ENCODE results near the gene IL1RL2. TPM values are rescaled to one million over a fixed set of nuclear protein-coding genes. Genes with fewer than 3 reads are reported as not detected.

Gene IL1RL2
- total and polyA plus RNA-seq, 2 of the 4 experiments (the other 2 are of a cell fraction) = 0.09 to 0.36 TPM

DNA sequence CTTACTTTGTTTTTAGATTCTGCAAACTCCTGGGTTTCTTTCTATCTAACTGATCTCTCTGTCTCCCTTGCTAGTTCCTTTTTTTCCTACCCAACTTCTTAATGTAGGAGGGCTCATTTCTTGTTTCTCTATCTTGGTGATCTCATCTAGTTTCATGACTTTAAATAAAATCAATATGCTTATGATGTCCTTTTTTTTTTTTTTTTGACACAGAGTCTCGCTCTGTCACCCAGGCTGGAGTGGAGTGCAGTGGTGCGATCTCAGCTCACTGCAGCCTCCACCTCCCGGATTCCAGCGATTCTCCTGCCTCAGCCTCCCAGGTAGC is 82.3 kb downstream of the IL1RL2 start:
- Histone ChIP-seq H3K9me3 (ENCODE audit: control insufficient read depth, insufficient read depth, low read length) (no peaks in the 10 kb centered on the region), H4K8ac (ENCODE audit: low read depth in 2 of 2, low read length in 2 of 2) (peak overlapping the region; percentile 51 to 84; a peak in 2 of 4 replicates), H2AK5ac (ENCODE audit: low read depth, low read length) (peak overlapping the region; percentile 61; the same call in 1 of the 2 replicates), H4K5ac (ENCODE audit: low read depth, low read length) (peak overlapping the region; percentile 82), H3K4me1 (ENCODE audit: control insufficient read depth, insufficient read depth, low read length) (peaks cover 22% of the 10 kb centered on the region), H3K4me3 (ENCODE audit: insufficient read depth, low read depth, low read length) (no peak overlapping the region), H3K18ac (ENCODE audit: low read depth, low read length) (peak overlapping the region; percentile 86), H2BK5ac (ENCODE audit: low read depth, low read length, poor library complexity, severe bottlenecking) (peak overlapping the region; percentile 83), H2AFZ (replicated peaks; ENCODE audit: low read length, poor library complexity) (no peak overlapping the region), H3K36me3 (ENCODE audit: control insufficient read depth, insufficient read depth, low read length) (no peaks in the 10 kb centered on the region), H3K9me1 (ENCODE audit: insufficient read depth, low read length) (peaks cover 17% of the 10 kb centered on the region), H3K27me3 (ENCODE audit: control insufficient read depth, insufficient read depth, low read length) (no peaks in the 10 kb centered on the region), H4K91ac (ENCODE audit: insufficient read depth, low read depth, low read length) (peak overlapping the region; percentile 76; the same call in 1 of the 2 replicates), H2AK9ac (replicated peaks; ENCODE audit: low read depth, low read length, poor library complexity) (no peak overlapping the region), H2BK20ac (ENCODE audit: low read depth, low read length) (peak overlapping the region; percentile 97), H3K79me1 (ENCODE audit: low read depth in 1 of 2, low read length in 2 of 2) (no peaks in the 10 kb centered on the region; a peak in 1 of 4 replicates), H3K14ac (replicated peaks; ENCODE audit: low read depth, low read length) (peak overlapping the region; percentile 85; the same call in 1 of the 2 replicates), H3K4ac (ENCODE audit: low read depth, low read length) (peak overlapping the region; percentile 88), H3K27ac (ENCODE audit: insufficient read depth, low read length) (peak overlapping the region; percentile 95), H2BK15ac (ENCODE audit: low read depth, low read length) (no peak overlapping the region), H3K56ac (ENCODE audit: extremely low read depth, insufficient read depth, low read length) (no peak overlapping the region), H3K9ac (ENCODE audit: low read depth, low read length) (peak overlapping the region; percentile 38; the same call in 1 of the 2 replicates), H3K4me2 (ENCODE audit: low read depth, low read length) (peak overlapping the region; percentile 44; the same call in 1 of the 2 replicates), H4K20me1 (ENCODE audit: insufficient read depth, low read length) (no peaks in the 10 kb centered on the region), H2BK120ac (ENCODE audit: low read depth, low read length) (peak overlapping the region; percentile 90), H3K23ac (ENCODE audit: low read depth, low read length) (no peak overlapping the region)
- TF ChIP-seq CEBPB (IDR thresholded peaks at IDR 0.05; ENCODE audit: low read depth, low read length) = no peak
- TF ChIP-seq BHLHE40 (IDR thresholded peaks at IDR 0.05; ENCODE audit: low read depth, low read length) = no peak
- no peak for TF ChIP-seq MAFK (IDR thresholded peaks at IDR 0.05; ENCODE audit: low read depth, low read length)
- no peak for TF ChIP-seq RAD21 (IDR thresholded peaks at IDR 0.05; ENCODE audit: low read length)
- no peak for TF ChIP-seq POLR2A (IDR thresholded peaks at IDR 0.05; ENCODE audit: low read depth, low read length)
- no peak for TF ChIP-seq SMC3 (IDR thresholded peaks at IDR 0.05; ENCODE audit: low read depth, low read length)
- TF ChIP-seq, protein P1, sequence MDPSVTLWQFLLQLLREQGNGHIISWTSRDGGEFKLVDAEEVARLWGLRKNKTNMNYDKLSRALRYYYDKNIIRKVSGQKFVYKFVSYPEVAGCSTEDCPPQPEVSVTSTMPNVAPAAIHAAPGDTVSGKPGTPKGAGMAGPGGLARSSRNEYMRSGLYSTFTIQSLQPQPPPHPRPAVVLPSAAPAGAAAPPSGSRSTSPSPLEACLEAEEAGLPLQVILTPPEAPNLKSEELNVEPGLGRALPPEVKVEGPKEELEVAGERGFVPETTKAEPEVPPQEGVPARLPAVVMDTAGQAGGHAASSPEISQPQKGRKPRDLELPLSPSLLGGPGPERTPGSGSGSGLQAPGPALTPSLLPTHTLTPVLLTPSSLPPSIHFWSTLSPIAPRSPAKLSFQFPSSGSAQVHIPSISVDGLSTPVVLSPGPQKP (IDR thresholded peaks at IDR 0.05; ENCODE audit: borderline replicate concordance, low read depth, low read length) = no peak
- intact Hi-C loops (cut with micrococcal nuclease) = no loop called here
- no CpG with 5 or more reads among the region's 4 CpGs for WGBS, 2 experiments (ENCODE audit: extremely low coverage in 2 of 2, insufficient read length in 1 of 2)
- in situ Hi-C loops (cut with MboI; ENCODE audit: low sequenced_read_pairs) = no loop called here
- BruUV-seq (replicated peaks) = no TSS peak
- DNase-seq (no peak), ATAC-seq (ENCODE audit: low read depth) (no peak)
- CTCF ChIA-PET = no interaction called here
- dilution Hi-C loops (cut with HindIII; ENCODE audit: low sequenced_read_pairs, unreplicated experiment) = no loop called here
- POLR2A ChIA-PET (ENCODE audit: unreplicated experiment) = no interaction called here

Measured in IMR-90 (cell line).